ENCODE results near the gene CDC26. TPM values are rescaled to one million over a fixed set of nuclear protein-coding genes. Genes with fewer than 3 reads are reported as not detected.

CDC26 gene
- total RNA-seq, 2 experiments from 2014 or later: 15.8 to 18.0 TPM

DNA sequence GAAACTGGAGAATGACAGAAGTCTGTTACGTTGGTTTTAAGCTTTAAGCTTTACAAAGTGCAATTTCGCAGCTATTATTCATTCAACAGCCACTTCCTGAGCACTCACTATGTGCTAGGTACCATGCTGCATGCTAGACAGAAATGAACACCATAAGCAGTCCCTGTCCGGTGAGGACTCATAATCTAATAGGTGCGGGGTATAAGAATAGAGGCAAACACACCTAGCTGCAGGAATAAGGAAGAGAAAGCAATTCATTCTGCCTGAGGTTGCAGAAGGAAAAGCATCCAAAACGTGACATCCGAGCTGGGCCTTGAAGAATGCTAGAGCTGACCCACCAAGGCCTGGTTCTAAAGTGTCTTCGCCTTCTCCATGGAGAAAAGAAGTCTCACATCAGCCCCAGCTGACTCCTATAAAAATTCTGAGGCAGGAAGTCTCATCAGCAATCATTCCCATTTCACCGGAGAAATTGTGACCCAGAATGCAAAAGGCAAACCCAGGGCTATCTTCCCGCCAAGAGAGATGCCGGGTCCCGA lies 54.8 kb downstream of the CDC26 start:
- TF ChIP-seq, protein P1, sequence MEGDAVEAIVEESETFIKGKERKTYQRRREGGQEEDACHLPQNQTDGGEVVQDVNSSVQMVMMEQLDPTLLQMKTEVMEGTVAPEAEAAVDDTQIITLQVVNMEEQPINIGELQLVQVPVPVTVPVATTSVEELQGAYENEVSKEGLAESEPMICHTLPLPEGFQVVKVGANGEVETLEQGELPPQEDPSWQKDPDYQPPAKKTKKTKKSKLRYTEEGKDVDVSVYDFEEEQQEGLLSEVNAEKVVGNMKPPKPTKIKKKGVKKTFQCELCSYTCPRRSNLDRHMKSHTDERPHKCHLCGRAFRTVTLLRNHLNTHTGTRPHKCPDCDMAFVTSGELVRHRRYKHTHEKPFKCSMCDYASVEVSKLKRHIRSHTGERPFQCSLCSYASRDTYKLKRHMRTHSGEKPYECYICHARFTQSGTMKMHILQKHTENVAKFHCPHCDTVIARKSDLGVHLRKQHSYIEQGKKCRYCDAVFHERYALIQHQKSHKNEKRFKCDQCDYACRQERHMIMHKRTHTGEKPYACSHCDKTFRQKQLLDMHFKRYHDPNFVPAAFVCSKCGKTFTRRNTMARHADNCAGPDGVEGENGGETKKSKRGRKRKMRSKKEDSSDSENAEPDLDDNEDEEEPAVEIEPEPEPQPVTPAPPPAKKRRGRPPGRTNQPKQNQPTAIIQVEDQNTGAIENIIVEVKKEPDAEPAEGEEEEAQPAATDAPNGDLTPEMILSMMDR (IDR thresholded peaks at IDR 0.05): no peak
- Histone ChIP-seq H3K27ac (ENCODE audit: low read depth in 1 of 2, low read length in 2 of 2) (peak overlapping the region; percentile 82 to 84), H3K9me3 (ENCODE audit: control insufficient read depth in 1 of 2, insufficient read depth in 1 of 2, low read length in 2 of 2) (no peaks in the 10 kb centered on the region), H3K4me3 (ENCODE audit: low read length) (peak overlapping the region; percentile 90), H3K4me1 (ENCODE audit: insufficient read depth, low read length) (peaks cover 23% of the 10 kb centered on the region), H3K27me3 (ENCODE audit: control insufficient read depth in 1 of 2, insufficient read depth in 2 of 2, low read length in 2 of 2) (no peaks in the 10 kb centered on the region), H3K36me3 (ENCODE audit: insufficient read depth, low read length) (no peaks in the 10 kb centered on the region)
- intact Hi-C loops (cut with DNase I, micrococcal nuclease): loop anchor here (2.0 to 10.0 kb wide), 8 partner anchors 54 to 1738 kb away; partner anchors contain the start of genes C9orf43 (in 1 of the 2), CDC26 (in 1 of the 2), DNAJC25 (in 1 of the 2) and ECPAS (in 1 of the 2)
- Mint-ChIP-seq H3K4me1 (ENCODE audit: low read depth) (peaks cover 60% of the 10 kb centered on the region), H3K27ac (peak overlapping the region; percentile 88), H3K4me3 (peak overlapping the region; percentile 99), H3K36me3 (ENCODE audit: low read depth) (peaks cover 16% of the 10 kb centered on the region), H3K9me3 (no peaks in the 10 kb centered on the region), H3K27me3 (no peaks in the 10 kb centered on the region)
- DNase-seq (peak in 3 of 14 experiments; percentile 23 to 28 (median 28)), ATAC-seq (ENCODE audit: poor library complexity) (no peak)
- ChIA-PET POLR2A (interaction anchor here (0.6 to 2.5 kb wide), 9 partner anchors 12 to 358 kb away, joined by 3 to 21 read pairs (median 5); partner anchors contain the start of genes ALAD, C9orf43, CDC26 and HDHD3), CTCF (interaction anchor here (0.6 to 1.3 kb wide), 3 partner anchors 9 to 109 kb away, joined by 3 to 4 read pairs (median 3); no protein-coding TSS in a partner anchor)

DNA sequence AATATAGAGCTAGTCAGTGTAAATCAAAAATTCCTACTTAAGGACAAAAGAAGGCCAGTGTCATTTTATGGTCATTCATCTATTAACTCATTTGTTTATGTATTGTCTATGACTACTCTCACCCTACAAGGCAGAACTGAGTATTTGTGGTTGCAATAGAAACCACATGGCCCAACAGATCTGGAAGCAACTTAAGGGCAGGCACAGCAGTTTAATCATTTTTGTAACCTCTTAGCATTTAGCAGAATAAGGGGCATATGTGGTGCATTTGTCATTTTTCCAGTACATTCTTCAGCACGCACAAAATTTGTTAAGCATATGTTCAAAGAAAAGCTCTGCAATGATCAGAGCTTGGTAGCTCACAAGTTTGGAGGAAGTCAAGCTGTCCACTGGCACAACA lies 55.4 kb downstream of the CDC26 start:
- H3K4me3 Mint-ChIP-seq: peak overlapping the region; percentile 99
- Histone ChIP-seq H3K4me1 (ENCODE audit: insufficient read depth, low read length) (peaks cover 23% of the 10 kb centered on the region), H3K4me3 (ENCODE audit: low read length) (peak overlapping the region; percentile 90), H3K27me3 (ENCODE audit: control insufficient read depth in 1 of 2, insufficient read depth in 2 of 2, low read length in 2 of 2) (no peaks in the 10 kb centered on the region), H3K9me3 (ENCODE audit: control insufficient read depth in 1 of 2, insufficient read depth in 1 of 2, low read length in 2 of 2) (no peaks in the 10 kb centered on the region), H3K27ac (ENCODE audit: low read depth in 1 of 2, low read length in 2 of 2) (peak overlapping the region in 1 of 2 donors; percentile 23), H3K36me3 (ENCODE audit: insufficient read depth, low read length) (no peaks in the 10 kb centered on the region)
- no peaks in the 10 kb centered on the region for H3K27me3 Mint-ChIP-seq
- CTCF ChIA-PET: interaction anchor here (1.3 kb wide), 1 partner anchor 109 kb away, joined by 4 read pairs; no protein-coding TSS in a partner anchor
- POLR2A ChIA-PET: interaction anchor here (0.6 to 1.4 kb wide), 3 partner anchors 69 to 190 kb away, joined by 3 to 4 read pairs (median 3); partner anchors contain the start of genes ALAD, C9orf43, POLE3 and SLC31A2
- DNase-seq (peak in 3 of 14 experiments; percentile 35 to 46 (median 39)), ATAC-seq (ENCODE audit: poor library complexity) (no peak)
- H3K36me3 Mint-ChIP-seq (ENCODE audit: low read depth): peaks cover 20% of the 10 kb centered on the region
- peaks cover 65% of the 10 kb centered on the region for H3K4me1 Mint-ChIP-seq (ENCODE audit: low read depth)
- H3K27ac Mint-ChIP-seq: peak overlapping the region; percentile 88
- TF ChIP-seq, protein P1 (IDR thresholded peaks at IDR 0.05): no peak
- no peaks in the 10 kb centered on the region for H3K9me3 Mint-ChIP-seq
- intact Hi-C loops (cut with DNase I, micrococcal nuclease): loop anchor here (2.0 to 10.0 kb wide), 8 partner anchors 55 to 1738 kb away; partner anchors contain the start of genes C9orf43 (in 1 of the 2), CDC26 (in 1 of the 2), DNAJC25 (in 1 of the 2) and ECPAS (in 1 of the 2)

DNA sequence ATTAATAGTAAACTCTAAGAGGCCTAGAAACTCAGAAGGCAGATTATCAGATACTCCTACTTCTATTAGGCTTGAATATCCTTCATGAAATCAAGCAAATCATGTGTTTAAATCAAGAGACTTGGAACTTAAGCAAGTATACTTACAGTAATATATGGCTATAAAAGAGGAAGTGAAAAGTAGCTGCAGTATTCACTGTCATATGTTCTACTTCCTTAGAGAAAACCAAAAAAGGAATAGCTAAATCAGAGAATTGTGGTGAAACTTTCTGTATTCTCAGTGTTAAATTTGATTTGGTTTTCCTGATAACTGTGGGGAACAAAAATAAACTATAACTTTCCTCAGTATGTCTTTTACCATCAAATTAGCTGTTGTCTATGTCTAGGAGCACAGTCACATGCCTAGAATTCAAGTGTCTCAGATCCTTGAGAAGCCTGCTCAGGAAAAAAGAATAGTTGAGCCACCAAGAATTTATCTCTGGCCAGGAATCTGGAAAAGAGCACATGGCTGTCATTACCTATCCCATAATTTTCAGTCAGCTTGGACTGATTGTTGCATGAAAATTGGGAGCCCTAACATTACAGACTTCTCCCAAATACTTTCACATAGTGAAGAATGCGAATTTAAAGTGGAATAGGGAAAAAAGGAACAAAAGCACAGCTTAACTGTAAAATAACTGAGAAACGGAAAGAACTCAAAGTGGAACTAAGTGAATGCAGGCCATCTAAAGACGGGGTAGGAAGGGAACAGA lies 56.0 kb downstream of the CDC26 start:
- no peaks in the 10 kb centered on the region for H3K9me3 ChIP-seq (ENCODE audit: control insufficient read depth in 1 of 2, insufficient read depth in 1 of 2, low read length in 2 of 2)
- peak overlapping the region; percentile 90 for H3K4me3 ChIP-seq (ENCODE audit: low read length)
- ATAC-seq (ENCODE audit: poor library complexity) (no peak), DNase-seq (no peak)
- peak overlapping the region; percentile 99 for H3K4me3 Mint-ChIP-seq
- ChIA-PET CTCF (interaction anchor here (1.3 kb wide), 1 partner anchor 108 kb away, joined by 4 read pairs; no protein-coding TSS in a partner anchor), POLR2A (interaction anchor here (0.6 to 0.7 kb wide), 2 partner anchors 69 to 191 kb away, joined by 3 read pairs; partner anchors contain the start of genes C9orf43, POLE3 and SLC31A2)
- no peaks in the 10 kb centered on the region for H3K27me3 ChIP-seq (ENCODE audit: control insufficient read depth in 1 of 2, insufficient read depth in 2 of 2, low read length in 2 of 2)
- H3K4me1 Mint-ChIP-seq (ENCODE audit: low read depth): peaks cover 70% of the 10 kb centered on the region
- H3K27ac ChIP-seq (ENCODE audit: low read depth in 1 of 2, low read length in 2 of 2): peak overlapping the region in 1 of 2 donors; percentile 23
- H3K9me3 Mint-ChIP-seq: no peaks in the 10 kb centered on the region
- peak overlapping the region; percentile 88 for H3K27ac Mint-ChIP-seq
- peaks cover under 1% of the 10 kb centered on the region for H3K36me3 ChIP-seq (ENCODE audit: insufficient read depth, low read length)
- intact Hi-C loops (cut with DNase I, micrococcal nuclease): no loop called here
- TF ChIP-seq, protein P1 (IDR thresholded peaks at IDR 0.05): no peak
- H3K4me1 ChIP-seq (ENCODE audit: insufficient read depth, low read length): peaks cover 23% of the 10 kb centered on the region
- H3K36me3 Mint-ChIP-seq (ENCODE audit: low read depth): peaks cover 22% of the 10 kb centered on the region
- no peaks in the 10 kb centered on the region for H3K27me3 Mint-ChIP-seq
